Superior temporal gyrus (tissue), 1 donor: Measurements from ENCODE around the gene F11R.
A peak's percentile ranks its signal among the peaks of the same experiment; 100 is the strongest.
"Not testable (repeated sequence)": the region's sequence is repeated elsewhere in the genome, so short reads cannot be mapped to it uniquely, and the experiment has no call there.

Source experiments
- DNase-seq: peaks from one replicate; pipeline ENCODE4 v3.0.0-alpha.2; 2016; ENCODE audit errors: extremely low spot score

Gene F11R

GRCh38 chr1:160971618-160972056 is 49.3 kb downstream of the F11R start:
- no peak for DNase-seq

GRCh38 chr1:160963521-160963920 is 57.4 kb downstream of the F11R start:
- no peak for DNase-seq

GRCh38 chr1:160961419-160961818 is 59.5 kb downstream of the F11R start:
- DNase-seq: no peak

- DNase-seq: no peak
Measured at GRCh38 chr1:160956966-160957365, 64.0 kb downstream of the F11R start.

GRCh38 chr1:160954158-160955104 is 66.5 kb downstream of the F11R start, which contains the start of gene ITLN2:
Gene ITLN2 (minus strand): TSS chr1:160954809. CDS start chr1:160954741, 68 bp downstream.
- DNase-seq: peak; percentile 2

- no peak for DNase-seq
Measured at GRCh38 chr1:160953030-160953429, 67.9 kb downstream of the F11R start.

- DNase-seq: no peak
Measured at GRCh38 chr1:160952129-160952510, 68.8 kb downstream of the F11R start.

- peak; percentile 79 for DNase-seq
Measured at GRCh38 chr1:160951443-160952128, 69.4 kb downstream of the F11R start.

- no peak for DNase-seq
Measured at GRCh38 chr1:160950657-160951056, 70.3 kb downstream of the F11R start.

GRCh38 chr1:160949881-160950280 is 71.1 kb downstream of the F11R start:
- DNase-seq: no peak

GRCh38 chr1:160949216-160949880 is 71.6 kb downstream of the F11R start:
- DNase-seq: not testable (repeated sequence)

- not testable (repeated sequence) for DNase-seq
Measured at GRCh38 chr1:160947174-160947759, 73.7 kb downstream of the F11R start.

GRCh38 chr1:160945881-160946280 is 75.1 kb downstream of the F11R start:
- DNase-seq: not testable (repeated sequence)
